Subcutaneous adipose tissue (tissue), 4 donors: Measurements from ENCODE around the gene CHST4. TPM values are rescaled to one million over a fixed set of nuclear protein-coding genes. Genes with fewer than 3 reads are reported as not detected.

Experiments used
- CTCF ChIP-seq: fragments of 450-650 bp; IDR thresholded peaks from one replicate; pipeline ENCODE4 v1.5.1; 2016; ENCODE audit warnings: low read depth, mild to moderate bottlenecking, control low read depth, antibody characterized with exemption, moderate library complexity
- total RNA-seq, 4 donors: library from RNA; depleted of rRNA; stranded (reverse); fragments of >200 nt; gene quantifications; one replicate each; pipeline ENCODE4 v1.1.0, GENCODE V29; 2016

Gene CHST4
- total RNA-seq, result 1 to 10 TPM in 1 of 4 donors, under 1 TPM in 1, not detected in 2; 0.34 to 2.2 TPM

DNA sequence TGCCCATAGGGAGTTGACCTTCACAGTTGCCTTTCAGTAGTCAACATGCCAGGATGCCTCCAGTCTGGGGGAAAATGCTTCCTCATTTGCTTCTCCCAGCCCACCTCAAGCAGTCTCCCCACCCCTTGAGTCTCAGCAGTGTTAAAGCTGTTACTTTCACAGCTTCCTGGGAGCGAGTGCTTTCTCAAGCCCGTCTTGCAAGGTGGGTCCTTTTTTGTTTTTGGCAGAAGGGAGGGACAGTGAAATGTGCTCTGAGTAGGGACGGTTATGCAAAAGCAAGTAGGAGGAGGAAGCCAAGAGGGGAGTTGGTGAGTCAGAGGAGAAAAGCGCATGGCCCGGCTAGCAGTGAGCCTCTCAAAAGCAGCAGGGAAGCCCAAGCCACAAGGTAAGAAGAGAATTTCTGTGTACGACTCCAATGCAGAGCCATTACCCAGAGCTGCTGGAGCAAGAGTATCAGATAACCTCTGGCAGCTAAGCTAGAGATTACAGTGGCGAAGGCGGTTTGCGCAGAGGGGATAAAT lies at the start of gene CHST4:
TSS of gene CHST4 (plus strand) at position 316 of the 521 bp plus-strand sequence. CDS start 10,252 bp downstream, outside the sequence.
- TF ChIP-seq CTCF, result no peak

GRCh38 chr16:71476457-71477124 lies 49.6 kb upstream of the CHST4 start:
- no peak for TF ChIP-seq CTCF

DNA sequence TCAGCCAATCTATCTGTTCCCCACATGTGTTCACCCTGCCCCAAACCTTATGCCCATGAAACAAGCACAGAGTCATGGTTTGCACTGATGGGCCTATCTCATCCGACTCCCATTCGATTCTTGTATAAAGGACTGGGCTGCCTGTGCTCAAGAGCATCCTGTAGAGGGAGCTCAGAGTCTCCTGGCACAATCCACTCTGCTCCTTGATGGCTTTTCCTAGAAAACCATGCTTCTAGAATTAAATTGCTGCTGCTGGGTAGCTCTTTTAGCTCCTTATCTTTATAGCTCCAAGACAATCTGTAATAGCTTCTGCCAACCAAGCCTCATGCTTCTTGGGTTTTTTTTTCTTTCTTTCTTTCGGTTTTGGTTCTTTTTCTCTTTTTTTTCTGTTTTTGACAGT lies 46.8 kb upstream of the CHST4 start:
- TF ChIP-seq CTCF, result no peak

DNA sequence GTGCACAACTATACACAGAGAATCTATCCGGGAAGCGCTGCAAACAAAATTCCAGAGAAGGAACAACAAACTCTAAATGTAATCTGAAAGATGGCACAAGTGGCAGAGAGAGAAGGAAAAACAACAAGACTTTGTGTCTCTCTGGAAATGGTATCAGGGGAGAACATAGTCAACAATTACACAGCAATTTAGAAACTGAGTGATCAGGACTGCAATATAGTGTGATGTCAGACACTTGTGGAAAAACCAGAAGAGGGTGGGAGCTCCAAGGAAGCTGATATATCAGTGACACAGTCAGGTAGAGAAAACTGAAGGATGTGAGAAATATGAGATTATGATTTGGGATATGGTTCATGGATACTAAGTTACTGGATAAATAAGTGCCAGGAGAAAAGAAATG lies 45.3 kb upstream of the CHST4 start:
- no peak for TF ChIP-seq CTCF

DNA sequence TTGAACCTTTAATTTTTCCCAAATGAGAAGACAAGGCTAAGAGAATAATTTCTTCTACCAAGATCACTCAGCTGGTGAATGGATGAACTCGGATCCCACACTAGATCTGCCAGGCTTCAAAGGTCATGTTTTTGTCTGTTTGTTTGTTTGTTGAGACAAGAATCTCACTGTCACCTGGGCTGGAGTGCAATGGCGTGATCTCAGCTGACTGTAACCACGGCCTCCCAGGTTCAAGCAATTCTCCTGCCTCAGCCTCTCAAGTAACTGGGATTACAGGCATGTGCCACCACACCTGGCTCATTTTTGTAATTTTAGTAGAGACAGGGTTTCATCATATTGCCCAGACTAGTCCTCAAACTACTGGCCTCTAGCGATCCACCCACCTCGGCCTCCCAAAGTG lies 43.7 kb upstream of the CHST4 start:
- no peak for TF ChIP-seq CTCF

DNA sequence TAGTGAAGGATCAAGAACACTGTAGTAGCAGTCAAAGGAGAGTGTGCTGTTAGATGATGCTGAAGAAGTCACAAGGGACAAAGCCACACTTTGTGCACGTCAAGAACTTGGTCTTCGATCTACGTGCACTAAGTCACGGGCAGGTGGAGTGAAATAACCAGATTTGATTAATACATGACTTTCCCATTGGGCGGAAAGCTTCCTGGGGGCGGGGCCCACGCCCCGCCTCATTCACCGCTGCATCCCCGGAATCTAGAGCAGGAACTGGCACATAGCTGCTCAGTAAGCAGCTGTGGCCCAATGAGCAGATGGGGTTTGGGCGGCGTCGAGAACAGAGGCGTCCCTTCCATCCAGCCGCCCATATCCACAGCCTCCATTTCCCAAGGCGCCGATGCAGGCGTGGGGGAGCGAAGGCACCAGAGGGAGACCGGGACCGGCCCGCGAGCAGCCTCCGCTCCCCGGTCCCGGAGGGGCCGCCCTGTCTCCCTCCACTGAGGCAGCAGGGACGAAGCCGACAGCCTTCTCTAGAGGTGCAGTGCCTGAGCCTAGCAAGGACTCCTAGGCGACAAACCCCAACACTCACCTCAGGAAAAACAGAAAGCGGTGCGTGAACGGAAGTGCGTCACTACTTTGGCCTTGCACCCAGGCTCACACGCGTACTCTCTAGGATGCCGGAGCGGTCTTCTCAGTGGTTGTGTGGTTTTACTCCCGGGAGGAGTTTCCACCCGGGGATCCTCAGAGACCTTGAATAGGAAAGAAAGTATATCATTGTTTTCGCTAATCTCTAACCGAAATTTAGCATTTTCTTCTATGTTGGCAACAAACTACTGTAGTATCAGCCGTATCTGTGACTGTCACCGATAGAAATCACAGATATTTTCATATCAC lies 42.0 kb upstream of the CHST4 start:
- TF ChIP-seq CTCF, result no peak

- no peak for TF ChIP-seq CTCF
These were observed 37.1 kb upstream of the CHST4 start, which contains the start of gene ZNF19 for GRCh38 chr16:71489122-71489521. ZNF19 (minus strand) TSS chr16:71489324; CDS start chr16:71482114, 7,210 bp downstream.
